ENCODE measurements around the gene OASL. TPM values are rescaled to one million over a fixed set of nuclear protein-coding genes. Genes with fewer than 3 reads are reported as not detected.

OASL gene
- total RNA-seq, 5 donors from 2014 or later (not counting 1 experiment from before 2014, with no cell fraction given): 6.0 to 17.6 (median 8.9) TPM

DNA sequence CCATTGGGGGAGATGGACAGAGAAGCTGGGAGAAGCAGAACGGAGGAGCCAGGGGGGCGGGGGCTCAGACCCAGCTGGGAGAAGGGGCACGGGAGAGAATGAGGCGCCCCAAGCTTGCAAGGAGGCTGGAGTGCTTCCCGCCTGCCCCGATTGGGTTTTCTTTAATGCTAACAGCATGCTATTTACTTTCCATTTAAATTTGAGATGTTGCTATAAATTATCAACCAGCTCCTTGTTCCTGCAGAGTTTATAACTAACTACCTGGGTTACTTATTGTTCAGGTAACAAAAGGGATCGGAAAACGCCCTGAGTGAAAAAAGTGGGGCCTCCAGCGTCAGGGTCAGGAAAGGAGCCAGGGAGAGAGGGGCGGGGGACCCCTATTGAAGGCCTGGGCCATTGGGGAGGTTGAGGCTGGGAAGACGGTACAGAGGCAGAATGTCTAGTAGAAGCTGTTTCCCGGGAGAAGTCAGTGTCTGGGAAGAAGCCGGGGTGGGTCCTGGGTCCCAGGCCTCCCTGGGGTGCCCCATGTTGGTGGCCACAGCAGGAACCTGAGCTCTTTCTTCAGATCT, 58.2 kb downstream of the OASL start:
- POLR2A ChIA-PET: no interaction called here
- DNase-seq: no peak
- no peaks in the 10 kb centered on the region for H3K36me3 Mint-ChIP-seq

DNA sequence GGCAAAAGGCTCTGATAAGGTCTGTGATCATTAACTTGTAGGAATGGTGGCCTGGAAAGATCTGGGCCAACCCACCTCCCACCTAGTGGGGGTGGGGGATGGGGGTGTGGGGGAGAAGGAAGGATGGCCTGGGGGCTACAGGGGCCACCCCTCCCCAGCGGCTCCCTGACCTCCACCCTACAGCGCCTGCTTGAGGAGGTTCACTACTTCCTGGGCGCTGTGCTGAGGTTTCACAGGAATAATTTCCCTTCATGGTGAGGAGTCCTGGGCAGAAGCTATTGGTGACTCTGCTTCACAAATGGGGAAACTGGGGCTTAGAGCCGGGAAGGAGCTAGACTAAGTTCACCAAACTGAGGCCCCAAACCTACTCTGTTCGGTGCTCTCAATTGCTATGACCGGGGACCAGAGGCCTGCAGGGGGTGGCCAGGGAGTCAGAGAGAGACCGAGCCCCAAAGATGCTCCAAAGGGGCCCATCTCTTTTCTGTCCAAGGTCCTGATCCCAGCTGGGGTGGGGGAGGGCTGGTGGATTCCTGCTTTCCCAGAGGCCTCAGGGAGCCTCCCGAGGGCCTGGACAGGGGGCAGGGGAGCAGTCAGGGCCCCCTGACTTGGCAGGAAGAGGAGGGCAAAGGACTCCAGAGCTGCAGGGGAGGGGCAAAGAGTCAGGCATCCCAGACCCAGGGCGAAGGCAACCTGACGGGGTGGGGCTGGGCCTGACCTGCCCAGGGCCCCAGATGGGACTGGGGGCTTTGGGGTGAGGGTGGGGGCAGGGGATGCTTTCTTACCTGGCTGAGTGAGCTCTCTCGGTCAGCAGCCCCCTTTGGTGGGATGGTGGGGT, 59.0 kb downstream of the OASL start:
- no peaks in the 10 kb centered on the region for H3K4me1 Mint-ChIP-seq
- 70% methylated on average over 7 of the region's 11 CpGs for WGBS (ENCODE audit: insufficient coverage)
- ATAC-seq (replicated peaks in 1 of 4) (no peak), DNase-seq (no peak)
- no peak overlapping the region for H3K4me3 ChIP-seq (ENCODE audit: control insufficient read depth in 1 of 2, extremely low read depth in 1 of 2, low read length in 1 of 2)
- H3K36me3 ChIP-seq (ENCODE audit: control insufficient read depth in 2 of 2, extremely low read depth in 1 of 2, insufficient read depth in 1 of 2, low read length in 1 of 2): no peaks in the 10 kb centered on the region
- peaks cover 0 to 11% of the 10 kb centered on the region in 2 experiments for H3K27me3 ChIP-seq (replicated peaks in 1 of 2; ENCODE audit: control insufficient read depth in 2 of 2, extremely low read depth in 1 of 2, insufficient read depth in 2 of 2, low read length in 1 of 2)
- POLR2A ChIA-PET: no interaction called here
- H3K4me1 ChIP-seq (ENCODE audit: control insufficient read depth in 1 of 2, extremely low read depth in 1 of 2, insufficient read depth in 2 of 2, low read length in 2 of 2): no peaks in the 10 kb centered on the region
- no peak overlapping the region for H3K27ac Mint-ChIP-seq
- no peaks in the 10 kb centered on the region for H3K9me3 Mint-ChIP-seq
- H3K36me3 Mint-ChIP-seq: no peaks in the 10 kb centered on the region
- no peaks in the 10 kb centered on the region for H3K9me3 ChIP-seq
- H3K4me3 Mint-ChIP-seq: no peak overlapping the region
- no peaks in the 10 kb centered on the region for H3K27me3 Mint-ChIP-seq
- H3K27ac ChIP-seq (ENCODE audit: low read length): no peak overlapping the region
- CTCF ChIA-PET: interaction anchor here (1.3 to 1.5 kb wide), 2 partner anchors 8 kb away, joined by 3 to 5 read pairs; no protein-coding TSS in a partner anchor

More for the DNA sequence above, 58.2 kb downstream of the OASL start:
- H3K27ac Mint-ChIP-seq: no peak overlapping the region
- H3K4me1 Mint-ChIP-seq: no peaks in the 10 kb centered on the region
- H3K4me3 ChIP-seq (ENCODE audit: control insufficient read depth in 1 of 2, extremely low read depth in 1 of 2, low read length in 1 of 2): no peak overlapping the region
- no peaks in the 10 kb centered on the region for H3K4me1 ChIP-seq (ENCODE audit: control insufficient read depth in 1 of 2, extremely low read depth in 1 of 2, insufficient read depth in 2 of 2, low read length in 2 of 2)
- H3K36me3 ChIP-seq (ENCODE audit: control insufficient read depth in 2 of 2, extremely low read depth in 1 of 2, insufficient read depth in 1 of 2, low read length in 1 of 2): no peaks in the 10 kb centered on the region
- peaks cover 0 to 11% of the 10 kb centered on the region in 2 experiments for H3K27me3 ChIP-seq (replicated peaks in 1 of 2; ENCODE audit: control insufficient read depth in 2 of 2, extremely low read depth in 1 of 2, insufficient read depth in 2 of 2, low read length in 1 of 2)
- no peaks in the 10 kb centered on the region for H3K27me3 Mint-ChIP-seq
- no peak overlapping the region for H3K27ac ChIP-seq (ENCODE audit: low read length)
- H3K9me3 Mint-ChIP-seq: no peaks in the 10 kb centered on the region
- 83% methylated on average over 9 of the region's 13 CpGs for WGBS (ENCODE audit: insufficient coverage)
- no peak overlapping the region for H3K4me3 Mint-ChIP-seq
- CTCF ChIA-PET: interaction anchor here (0.6 to 1.5 kb wide), 3 partner anchors 9 to 550 kb away, joined by 3 to 5 read pairs (median 5); no protein-coding TSS in a partner anchor
- ATAC-seq (replicated peaks in 1 of 4): no peak
- no peaks in the 10 kb centered on the region for H3K9me3 ChIP-seq

DNA sequence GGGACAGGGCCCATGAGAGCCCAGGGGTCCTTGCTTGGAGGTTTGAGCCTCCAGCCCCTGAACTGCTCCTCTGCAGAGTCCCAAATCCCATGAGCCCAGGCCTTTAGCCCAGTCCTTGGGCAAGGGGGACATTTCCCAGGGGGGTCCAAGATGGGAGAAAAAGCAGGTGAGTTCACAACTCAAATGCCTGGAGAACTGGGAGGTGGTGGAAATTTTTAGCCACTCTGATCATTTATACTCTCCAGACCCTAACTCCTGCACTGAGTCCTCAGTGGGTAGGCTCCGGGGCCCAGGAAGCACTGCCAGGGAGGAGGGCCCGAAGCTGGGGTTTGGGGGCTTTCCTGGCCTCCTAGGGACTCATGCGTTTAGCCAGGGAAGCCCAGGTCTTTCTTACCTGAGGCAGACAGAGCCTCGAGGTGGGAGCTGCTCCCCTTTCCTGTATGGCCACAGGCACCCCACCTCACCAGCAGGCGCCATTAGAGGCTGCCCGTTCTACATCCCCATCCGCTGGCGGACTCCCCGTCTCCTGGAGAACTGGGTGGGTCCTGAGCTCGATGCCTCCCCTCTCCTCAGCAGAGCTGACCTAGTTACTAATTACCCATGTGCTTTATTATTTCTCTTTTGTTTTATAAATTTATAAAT, 59.7 kb downstream of the OASL start:
- ChIA-PET POLR2A (no interaction called here), CTCF (no interaction called here)
- no peak overlapping the region for H3K27ac Mint-ChIP-seq
- H3K9me3 Mint-ChIP-seq: no peaks in the 10 kb centered on the region
- Histone ChIP-seq H3K4me1 (ENCODE audit: control insufficient read depth in 1 of 2, extremely low read depth in 1 of 2, insufficient read depth in 2 of 2, low read length in 2 of 2) (no peaks in the 10 kb centered on the region), H3K36me3 (ENCODE audit: control insufficient read depth in 2 of 2, extremely low read depth in 1 of 2, insufficient read depth in 1 of 2, low read length in 1 of 2) (no peaks in the 10 kb centered on the region), H3K27ac (ENCODE audit: low read length) (no peak overlapping the region), H3K9me3 (no peaks in the 10 kb centered on the region), H3K27me3 (replicated peaks in 1 of 2; ENCODE audit: control insufficient read depth in 2 of 2, extremely low read depth in 1 of 2, insufficient read depth in 2 of 2, low read length in 1 of 2) (peaks cover 0 to 11% of the 10 kb centered on the region in 2 experiments), H3K4me3 (ENCODE audit: control insufficient read depth in 1 of 2, extremely low read depth in 1 of 2, low read length in 1 of 2) (no peak overlapping the region)
- 74% methylated on average over 6 of the region's 10 CpGs for WGBS (ENCODE audit: insufficient coverage)
- no peak for DNase-seq
- no peaks in the 10 kb centered on the region for H3K4me1 Mint-ChIP-seq
- H3K36me3 Mint-ChIP-seq: no peaks in the 10 kb centered on the region
- H3K27me3 Mint-ChIP-seq: no peaks in the 10 kb centered on the region
- no peak overlapping the region for H3K4me3 Mint-ChIP-seq
- no peak for ATAC-seq (replicated peaks in 1 of 4)

DNA sequence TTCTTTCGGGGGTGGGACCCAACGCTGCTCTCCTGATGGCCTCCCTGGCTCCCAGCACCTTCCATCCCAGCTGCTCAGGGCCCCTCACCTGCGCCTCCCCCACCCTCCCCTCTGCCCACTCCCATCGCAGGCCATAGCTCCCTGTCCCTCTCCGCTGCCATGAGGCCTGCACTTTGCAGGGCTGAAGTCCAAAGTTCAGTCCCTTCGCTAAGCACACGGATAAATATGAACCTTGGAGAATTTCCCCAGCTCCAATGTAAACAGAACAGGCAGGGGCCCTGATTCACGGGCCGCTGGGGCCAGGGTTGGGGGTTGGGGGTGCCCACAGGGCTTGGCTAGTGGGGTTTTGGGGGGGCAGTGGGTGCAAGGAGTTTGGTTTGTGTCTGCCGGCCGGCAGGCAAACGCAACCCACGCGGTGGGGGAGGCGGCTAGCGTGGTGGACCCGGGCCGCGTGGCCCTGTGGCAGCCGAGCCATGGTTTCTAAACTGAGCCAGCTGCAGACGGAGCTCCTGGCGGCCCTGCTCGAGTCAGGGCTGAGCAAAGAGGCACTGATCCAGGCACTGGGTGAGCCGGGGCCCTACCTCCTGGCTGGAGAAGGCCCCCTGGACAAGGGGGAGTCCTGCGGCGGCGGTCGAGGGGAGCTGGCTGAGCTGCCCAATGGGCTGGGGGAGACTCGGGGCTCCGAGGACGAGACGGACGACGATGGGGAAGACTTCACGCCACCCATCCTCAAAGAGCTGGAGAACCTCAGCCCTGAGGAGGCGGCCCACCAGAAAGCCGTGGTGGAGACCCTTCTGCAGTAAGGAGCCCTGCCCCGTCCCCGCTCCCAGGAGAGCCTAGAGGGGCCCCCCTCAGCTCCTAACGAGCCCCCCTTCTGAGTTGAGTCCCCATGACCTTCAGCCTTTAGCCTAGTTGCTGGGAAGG, 60.5 kb downstream of the OASL start, which contains the start of gene HNF1A:
TSS of gene HNF1A (plus strand) at position 248 of the 924 bp plus-strand sequence. CDS start at position 474, 226 bp downstream.
- Mint-ChIP-seq H3K27me3 (no peaks in the 10 kb centered on the region), H3K27ac (no peak within 1 kb of the TSS), H3K4me1 (no peaks in the 10 kb centered on the region), H3K4me3 (no peak within 1 kb of the TSS), H3K9me3 (no peaks in the 10 kb centered on the region), H3K36me3 (no peaks in the 10 kb centered on the region)
- Histone ChIP-seq H3K27ac (ENCODE audit: low read length) (no peak within 1 kb of the TSS), H3K36me3 (ENCODE audit: control insufficient read depth in 2 of 2, extremely low read depth in 1 of 2, insufficient read depth in 1 of 2, low read length in 1 of 2) (no peaks in the 10 kb centered on the region), H3K4me3 (ENCODE audit: control insufficient read depth in 1 of 2, extremely low read depth in 1 of 2, low read length in 1 of 2) (no peak within 1 kb of the TSS), H3K9me3 (no peaks in the 10 kb centered on the region), H3K4me1 (ENCODE audit: control insufficient read depth in 1 of 2, extremely low read depth in 1 of 2, insufficient read depth in 2 of 2, low read length in 2 of 2) (no peaks in the 10 kb centered on the region), H3K27me3 (replicated peaks in 1 of 2; ENCODE audit: control insufficient read depth in 2 of 2, extremely low read depth in 1 of 2, insufficient read depth in 2 of 2, low read length in 1 of 2) (peaks cover 0 to 11% of the 10 kb centered on the region in 2 experiments)
- WGBS (ENCODE audit: insufficient coverage): 90% methylated on average over 24 of the region's 40 CpGs
- POLR2A ChIA-PET: no interaction called here
- DNase-seq: no peak
- CTCF ChIA-PET: interaction anchor here (0.5 to 0.6 kb wide), 2 partner anchors 326 to 328 kb away, joined by 3 read pairs; no protein-coding TSS in a partner anchor
- no peak for ATAC-seq (replicated peaks in 1 of 4)

DNA sequence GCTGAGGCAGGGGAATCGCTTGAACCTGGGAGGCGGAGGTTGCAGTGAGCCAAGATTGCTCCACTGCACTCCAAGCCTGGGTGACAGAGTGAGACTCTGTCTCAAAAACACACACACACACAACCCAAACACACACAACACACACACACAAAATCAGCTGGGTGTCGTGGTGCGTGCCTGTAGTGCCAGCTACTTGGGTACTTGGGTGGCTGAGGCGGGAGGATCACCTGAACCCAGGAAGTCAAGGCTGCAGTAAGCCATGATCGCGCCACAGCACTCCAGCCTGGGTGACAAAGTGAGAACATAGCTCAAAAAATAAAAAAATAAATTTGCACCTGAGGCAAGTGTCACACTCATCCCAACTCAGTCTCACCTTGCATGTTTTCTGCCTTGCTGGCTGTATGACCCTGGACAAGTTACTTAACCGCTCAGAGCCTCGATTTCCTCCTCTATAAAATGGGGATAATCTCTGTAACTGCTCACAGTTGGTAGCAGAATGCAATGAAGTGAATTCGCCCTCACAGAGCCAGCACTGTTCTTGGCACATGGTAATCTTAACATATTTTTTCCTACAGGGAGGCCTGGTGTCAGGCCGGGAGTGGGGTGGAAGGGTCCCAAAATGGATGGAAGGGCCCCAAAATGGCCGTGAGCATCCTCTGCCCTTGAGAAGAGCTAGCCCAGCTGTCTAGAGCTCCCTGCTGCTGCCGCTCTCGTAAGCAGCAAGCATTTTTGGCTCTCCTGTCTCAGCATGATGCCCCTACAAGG, 61.3 kb downstream of the OASL start:
- H3K9me3 ChIP-seq: no peaks in the 10 kb centered on the region
- H3K36me3 Mint-ChIP-seq: no peaks in the 10 kb centered on the region
- H3K27me3 ChIP-seq (replicated peaks in 1 of 2; ENCODE audit: control insufficient read depth in 2 of 2, extremely low read depth in 1 of 2, insufficient read depth in 2 of 2, low read length in 1 of 2): peaks cover 0 to 11% of the 10 kb centered on the region in 2 experiments
- H3K9me3 Mint-ChIP-seq: no peaks in the 10 kb centered on the region
- no peaks in the 10 kb centered on the region for H3K27me3 Mint-ChIP-seq
- WGBS (ENCODE audit: insufficient coverage): 82% methylated on average over 8 of the region's 14 CpGs
- no peak for DNase-seq
- ChIA-PET CTCF (interaction anchor here (0.5 to 0.6 kb wide), 2 partner anchors 325 to 329 kb away, joined by 3 read pairs; no protein-coding TSS in a partner anchor), POLR2A (no interaction called here)
- H3K27ac ChIP-seq (ENCODE audit: low read length): no peak overlapping the region
- no peak overlapping the region for H3K4me3 Mint-ChIP-seq
- no peaks in the 10 kb centered on the region for H3K4me1 ChIP-seq (ENCODE audit: control insufficient read depth in 1 of 2, extremely low read depth in 1 of 2, insufficient read depth in 2 of 2, low read length in 2 of 2)
- H3K4me1 Mint-ChIP-seq: no peaks in the 10 kb centered on the region
- no peaks in the 10 kb centered on the region for H3K36me3 ChIP-seq (ENCODE audit: control insufficient read depth in 2 of 2, extremely low read depth in 1 of 2, insufficient read depth in 1 of 2, low read length in 1 of 2)
- no peak for ATAC-seq (replicated peaks in 1 of 4)
- H3K4me3 ChIP-seq (ENCODE audit: control insufficient read depth in 1 of 2, extremely low read depth in 1 of 2, low read length in 1 of 2): no peak overlapping the region
- H3K27ac Mint-ChIP-seq: no peak overlapping the region

Measured in T-cell (primary cell).